Measurements from ENCODE around the gene EVC2. TPM values are rescaled to one million over a fixed set of nuclear protein-coding genes. Genes with fewer than 3 reads are reported as not detected.

Gene EVC2
- polyA plus RNA-seq, 3 donors: 0.04 to 0.12 (median 0.08) TPM

DNA sequence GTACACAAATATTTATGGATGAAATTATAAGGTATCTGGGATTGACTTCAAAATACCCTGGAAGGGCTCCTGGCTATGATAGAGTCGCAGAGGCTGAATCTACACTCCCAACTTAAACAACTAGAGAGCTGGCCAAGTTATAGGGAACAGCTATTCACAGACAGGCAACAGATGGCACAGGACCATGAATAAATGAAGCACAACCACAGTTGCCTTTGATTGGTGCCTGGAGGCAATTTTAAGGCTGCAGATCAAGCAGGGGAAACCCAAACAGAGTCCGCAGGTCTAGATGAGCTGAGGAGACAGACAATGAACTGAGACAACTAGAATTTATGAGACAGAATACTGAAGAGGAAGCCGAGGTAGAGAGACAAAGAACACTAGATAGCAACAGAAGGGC lies 155.9 kb downstream of the EVC2 start:
- Mint-ChIP-seq H3K27ac (no peak overlapping the region), H3K9me3 (peaks cover 8 to 42% (median 25%) of the 10 kb centered on the region in 7 donors), H3K36me3 (no peaks in the 10 kb centered on the region), H3K4me3 (no peak overlapping the region), H3K4me1 (peaks cover 12% of the 10 kb centered on the region), H3K27me3 (ENCODE audit: low read depth in 3 of 3) (peaks cover 0 to 3% (median 0%) of the 10 kb centered on the region in 3 donors)
- Histone ChIP-seq H2AFZ (ENCODE audit: insufficient read depth, low read depth, low read length, poor library complexity, severe bottlenecking) (no peak overlapping the region), H4K20me1 (ENCODE audit: insufficient read depth, low read length) (no peaks in the 10 kb centered on the region), H3K4me3 (replicated peaks in 1 of 3; ENCODE audit: low read depth in 2 of 3, low read length in 3 of 3) (no peak overlapping the region), H3K27me3 (ENCODE audit: control insufficient read depth in 2 of 2, insufficient read depth in 2 of 2, low read length in 2 of 2) (no peaks in the 10 kb centered on the region), H3K9ac (ENCODE audit: insufficient read depth, low read length, poor library complexity, severe bottlenecking) (no peak overlapping the region), H3K36me3 (replicated peaks in 1 of 2; ENCODE audit: control insufficient read depth in 1 of 2, insufficient read depth in 2 of 2, low read length in 2 of 2) (no peaks in the 10 kb centered on the region), H3K79me2 (ENCODE audit: insufficient read depth, low read length) (no peaks in the 10 kb centered on the region), H3K27ac (ENCODE audit: low read depth in 1 of 2, low read length in 2 of 2) (no peak overlapping the region), H3K9me3 (replicated peaks in 1 of 2; ENCODE audit: control insufficient read depth in 1 of 2, insufficient read depth in 1 of 2, low read length in 2 of 2) (peaks cover 11 to 22% of the 10 kb centered on the region in 2 donors), H3K4me1 (ENCODE audit: control insufficient read depth in 1 of 2, insufficient read depth in 2 of 2, low read length in 2 of 2) (peaks cover 7 to 10% of the 10 kb centered on the region in 2 donors), H3K4me2 (replicated peaks; ENCODE audit: extremely low read depth, low read length, poor library complexity, severe bottlenecking) (no peak overlapping the region)
- TF ChIP-seq, protein P1, sequence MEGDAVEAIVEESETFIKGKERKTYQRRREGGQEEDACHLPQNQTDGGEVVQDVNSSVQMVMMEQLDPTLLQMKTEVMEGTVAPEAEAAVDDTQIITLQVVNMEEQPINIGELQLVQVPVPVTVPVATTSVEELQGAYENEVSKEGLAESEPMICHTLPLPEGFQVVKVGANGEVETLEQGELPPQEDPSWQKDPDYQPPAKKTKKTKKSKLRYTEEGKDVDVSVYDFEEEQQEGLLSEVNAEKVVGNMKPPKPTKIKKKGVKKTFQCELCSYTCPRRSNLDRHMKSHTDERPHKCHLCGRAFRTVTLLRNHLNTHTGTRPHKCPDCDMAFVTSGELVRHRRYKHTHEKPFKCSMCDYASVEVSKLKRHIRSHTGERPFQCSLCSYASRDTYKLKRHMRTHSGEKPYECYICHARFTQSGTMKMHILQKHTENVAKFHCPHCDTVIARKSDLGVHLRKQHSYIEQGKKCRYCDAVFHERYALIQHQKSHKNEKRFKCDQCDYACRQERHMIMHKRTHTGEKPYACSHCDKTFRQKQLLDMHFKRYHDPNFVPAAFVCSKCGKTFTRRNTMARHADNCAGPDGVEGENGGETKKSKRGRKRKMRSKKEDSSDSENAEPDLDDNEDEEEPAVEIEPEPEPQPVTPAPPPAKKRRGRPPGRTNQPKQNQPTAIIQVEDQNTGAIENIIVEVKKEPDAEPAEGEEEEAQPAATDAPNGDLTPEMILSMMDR (IDR thresholded peaks at IDR 0.05): no peak
- 96% methylated on average over 2 of the region's 3 CpGs for WGBS (ENCODE audit: insufficient coverage)
- DNase-seq: no peak
- intact Hi-C loops (cut with micrococcal nuclease): no loop called here

DNA sequence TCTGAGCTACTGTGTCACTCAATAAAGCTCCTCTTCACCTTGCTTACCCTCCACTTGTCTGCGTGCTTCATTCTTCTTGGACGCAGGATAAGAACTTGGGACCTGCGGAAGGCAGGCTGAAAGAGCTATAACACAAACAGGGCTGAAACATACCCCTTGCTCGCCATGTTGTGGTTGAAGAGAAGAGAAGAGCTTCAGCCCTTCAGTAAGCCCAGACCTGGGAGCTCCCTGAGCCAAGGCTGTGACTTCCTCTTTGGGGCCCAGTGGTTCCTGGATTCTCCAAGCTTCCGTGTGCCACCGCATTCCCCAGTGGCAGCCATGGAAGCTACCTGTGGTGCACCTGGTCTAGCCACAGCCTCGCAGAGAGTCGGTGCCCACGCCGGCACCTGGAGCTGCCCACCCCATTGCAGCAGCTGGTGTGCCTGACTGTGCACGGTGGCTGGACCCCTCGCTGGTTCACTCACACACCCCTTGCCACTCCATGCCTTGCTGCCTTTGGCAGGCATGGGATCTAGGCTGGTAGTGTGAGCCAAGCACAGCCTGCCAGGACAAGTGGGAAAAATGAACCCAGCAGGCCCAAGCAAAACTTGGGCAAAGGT lies 160.6 kb downstream of the EVC2 start:
- Mint-ChIP-seq H3K36me3 (no peaks in the 10 kb centered on the region), H3K27me3 (ENCODE audit: low read depth in 3 of 3) (peaks cover 1 to 3% (median 1%) of the 10 kb centered on the region in 3 donors), H3K4me3 (no peak overlapping the region), H3K27ac (no peak overlapping the region), H3K4me1 (no peaks in the 10 kb centered on the region), H3K9me3 (peaks cover 8 to 39% (median 19%) of the 10 kb centered on the region in 7 donors)
- no peaks in the 10 kb centered on the region for H3K36me3 ChIP-seq (replicated peaks in 1 of 2; ENCODE audit: control insufficient read depth in 1 of 2, insufficient read depth in 2 of 2, low read length in 2 of 2)
- H4K20me1 ChIP-seq (ENCODE audit: insufficient read depth, low read length): no peaks in the 10 kb centered on the region
- TF ChIP-seq, protein P1 (IDR thresholded peaks at IDR 0.05): no peak
- 94% methylated on average over 11 of the region's 12 CpGs for WGBS (ENCODE audit: insufficient coverage)
- no peaks in the 10 kb centered on the region for H3K4me1 ChIP-seq (ENCODE audit: control insufficient read depth in 1 of 2, insufficient read depth in 2 of 2, low read length in 2 of 2)
- no peaks in the 10 kb centered on the region for H3K27me3 ChIP-seq (ENCODE audit: control insufficient read depth in 2 of 2, insufficient read depth in 2 of 2, low read length in 2 of 2)
- intact Hi-C loops (cut with micrococcal nuclease): no loop called here
- H3K79me2 ChIP-seq (ENCODE audit: insufficient read depth, low read length): no peaks in the 10 kb centered on the region
- peaks cover 8 to 29% of the 10 kb centered on the region in 2 donors for H3K9me3 ChIP-seq (replicated peaks in 1 of 2; ENCODE audit: control insufficient read depth in 1 of 2, insufficient read depth in 1 of 2, low read length in 2 of 2)
- no peak overlapping the region for H3K4me3 ChIP-seq (replicated peaks in 1 of 3; ENCODE audit: low read depth in 2 of 3, low read length in 3 of 3)
- H3K27ac ChIP-seq (ENCODE audit: low read depth in 1 of 2, low read length in 2 of 2): no peak overlapping the region
- DNase-seq: no peak
- no peak overlapping the region for H3K4me2 ChIP-seq (replicated peaks; ENCODE audit: extremely low read depth, low read length, poor library complexity, severe bottlenecking)
- no peak overlapping the region for H2AFZ ChIP-seq (ENCODE audit: insufficient read depth, low read depth, low read length, poor library complexity, severe bottlenecking)
- H3K9ac ChIP-seq (ENCODE audit: insufficient read depth, low read length, poor library complexity, severe bottlenecking): no peak overlapping the region
